HepG2 (cell line): ENCODE data around the gene PLEKHG5. TPM values are rescaled to one million over a fixed set of nuclear protein-coding genes. Genes with fewer than 3 reads are reported as not detected.
"Not testable (repeated sequence)": the region's sequence is repeated elsewhere in the genome, so short reads cannot be mapped to it uniquely, and the experiment has no call there.

Experiments used
- ATAC-seq: fragments of 200-7000 bp; cut with Tn5 transposase; 3 replicates; pipeline ENCODE4 v1.9.1; 2020; ENCODE audit warnings: mild to moderate bottlenecking, moderate library complexity
- BruUV-seq: library from RNA; stranded (reverse); fragments of 400-500 nt; replicated peaks from 2 replicates; lab custom pipeline; 2021; lab: Mats Ljungman, UMichigan
- CTCF ChIA-PET: fragments of 300-600 bp; formaldehyde crosslinking; extraction: SDS; loops from one replicate; lab custom pipeline; 2021; ENCODE audit warnings: low total read pairs, inconsistent platforms, low intra/inter-chr PET ratio; lab: Yijun Ruan, JAX
- POLR2A ChIA-PET: fragments of 350-600 bp; sonication (Branson Sonifier 250); formaldehyde crosslinking; loops from one replicate; lab custom pipeline; 2020; ENCODE audit warnings: antibody characterized with exemption, inconsistent platforms; lab: Yijun Ruan, JAX
- DNase-seq: peaks from one replicate; pipeline ENCODE4 v3.0.0-alpha.2; 2015; ENCODE audit warnings: low spot score
- FAIRE-seq: peaks from 3 replicates; lab custom pipeline; 2011; peaks lifted over from hg19 to GRCh38; lab: Jason Lieb, UNC
- H2AFZ ChIP-seq: one replicate; pipeline ENCODE4 v1.6.1; 2011; ENCODE audit warnings: low read length, inconsistent platforms
- H3K27ac ChIP-seq: fragments of 300-600 bp; 3 replicates; pipeline ENCODE4 v1.8.0; 2011; ENCODE audit warnings: mixed run types, mild to moderate bottlenecking, mixed read lengths, low read length, inconsistent platforms; ENCODE audit not compliant: insufficient read depth; ENCODE audit errors: extremely low read length
- H3K27me3 ChIP-seq, 2 experiments: fragments of 200-600 bp in 1 of 2; 2 replicates in 1 of 2; 3 replicates in 1 of 2; pipeline versions ENCODE4 v1.6.0 to v1.8.0; 2011; ENCODE audit warnings: low read length in 2 of 2, mild to moderate bottlenecking in 2 of 2, moderate library complexity in 2 of 2, inconsistent platforms in 1 of 2; ENCODE audit not compliant: insufficient read depth in 2 of 2, control insufficient read depth in 1 of 2
- H3K36me3 ChIP-seq, 2 experiments: fragments of 200-600 bp in 1 of 2; replicated peaks in 1 of 2; 2 replicates in 1 of 2; 3 replicates in 1 of 2; pipeline versions ENCODE4 v1.5.1 to v1.8.0; 2011; ENCODE audit warnings: low read length in 2 of 2, inconsistent platforms in 1 of 2; ENCODE audit not compliant: insufficient read depth in 2 of 2, control insufficient read depth in 1 of 2
- H3K4me1 ChIP-seq: 2 replicates; pipeline ENCODE4 v1.5.1; 2012; ENCODE audit warnings: low read length, inconsistent platforms; ENCODE audit not compliant: insufficient read depth
- H3K4me2 ChIP-seq: 2 replicates; pipeline ENCODE4 v1.6.0; 2011; ENCODE audit warnings: low read depth, low read length, inconsistent platforms
- H3K4me3 ChIP-seq, 3 experiments: fragments of 200-600 bp in 1 of 3; sonication (generic), shearing (Covaris generic) in 1 of 3; replicated peaks in 1 of 3; 2 replicates each; pipeline ENCODE4 v1.5.1; 2011 to 2016; ENCODE audit warnings: low read length in 3 of 3, inconsistent platforms in 2 of 3, low read depth in 2 of 3, mild to moderate bottlenecking in 2 of 3, control low read depth in 1 of 3, mixed read lengths in 1 of 3; ENCODE audit not compliant: insufficient read depth in 1 of 3
- H3K79me2 ChIP-seq: one replicate; pipeline ENCODE4 v1.6.1; 2011; ENCODE audit warnings: low read length, inconsistent platforms; ENCODE audit not compliant: insufficient read depth
- H3K9ac ChIP-seq: 2 replicates; pipeline ENCODE4 v1.6.0; 2011; ENCODE audit warnings: mild to moderate bottlenecking, low read depth, low read length, inconsistent platforms; ENCODE audit not compliant: insufficient read depth
- H3K9me3 ChIP-seq: 2 replicates; pipeline ENCODE4 v1.5.1; 2012; ENCODE audit warnings: mild to moderate bottlenecking, low read length
- H4K20me1 ChIP-seq: 2 replicates; pipeline ENCODE4 v1.6.0; 2011; ENCODE audit warnings: inconsistent platforms, mild to moderate bottlenecking, low read length, moderate library complexity; ENCODE audit not compliant: insufficient read depth
- HNRNPL ChIP-seq: fragments of 200-400 bp; formaldehyde crosslinking; IDR thresholded peaks from 2 replicates; pipeline ENCODE4 v1.6.1; 2017; ENCODE audit warnings: mild to moderate bottlenecking, low read depth, low read length
- WGBS: methylation state at CpG from one replicate; pipeline ENCODE4 v1.1.6; 2017; ENCODE audit warnings: low lambda C conversion rate; 5-methylcytosine and 5-hydroxymethylcytosine counted together
- in situ Hi-C: cut with HindIII; loops from 2 replicates; pipeline ENCODE4 v1.10.0; 2017; ENCODE audit warnings: low pct_unique_long_range_greater_than_20kb; ENCODE audit not compliant: extremely low pct_ligation_motif_present
- intact Hi-C: fragments of 100-400 bp; cut with micrococcal nuclease; formaldehyde crosslinking; loops from one replicate; pipeline ENCODE4 v1.10.0; 2022; ENCODE audit not compliant: unreplicated experiment
- polyA plus RNA-seq, 8 experiments: library from polyadenylated mRNA; depleted of rRNA in 3 of 8; stranded (reverse) in 7 of 8; unstranded in 1 of 8; fragments of >200 nt; fragmentation: Illumina TruSeq in 4 of 8; extraction: Trizol in 4 of 8; gene quantifications; 2 replicates each; pipeline versions ENCODE4 v1.2.1 to v1.2.3, GENCODE V29; 2011 to 2016; ENCODE audit warnings: low read depth in 4 of 8, missing spikeins in 1 of 8, mixed read lengths in 1 of 8; ENCODE audit not compliant: insufficient read depth in 1 of 8
- total RNA-seq, 5 experiments: library from RNA; depleted of rRNA; stranded (reverse); fragments of >200 nt; fragmentation: Illumina TruSeq; extraction: Trizol; gene quantifications; 2 replicates each; pipeline ENCODE4 v1.2.3, GENCODE V29; 2016; ENCODE audit warnings: low read depth in 1 of 5
- TF ChIP-seq, protein P1 (sequence below): sonication (generic); formaldehyde crosslinking; IDR thresholded peaks from 2 replicates; pipeline ENCODE4 v1.5.0; 2020; ENCODE audit warnings: mild to moderate bottlenecking, missing genetic modification reagents, moderate library complexity

The PLEKHG5 gene
- total and polyA plus RNA-seq, 2 of the 13 experiments (the other 11 are each of a cell fraction or from before 2014, with no cell fraction given), result 1.9 to 3.5 TPM

DNA sequence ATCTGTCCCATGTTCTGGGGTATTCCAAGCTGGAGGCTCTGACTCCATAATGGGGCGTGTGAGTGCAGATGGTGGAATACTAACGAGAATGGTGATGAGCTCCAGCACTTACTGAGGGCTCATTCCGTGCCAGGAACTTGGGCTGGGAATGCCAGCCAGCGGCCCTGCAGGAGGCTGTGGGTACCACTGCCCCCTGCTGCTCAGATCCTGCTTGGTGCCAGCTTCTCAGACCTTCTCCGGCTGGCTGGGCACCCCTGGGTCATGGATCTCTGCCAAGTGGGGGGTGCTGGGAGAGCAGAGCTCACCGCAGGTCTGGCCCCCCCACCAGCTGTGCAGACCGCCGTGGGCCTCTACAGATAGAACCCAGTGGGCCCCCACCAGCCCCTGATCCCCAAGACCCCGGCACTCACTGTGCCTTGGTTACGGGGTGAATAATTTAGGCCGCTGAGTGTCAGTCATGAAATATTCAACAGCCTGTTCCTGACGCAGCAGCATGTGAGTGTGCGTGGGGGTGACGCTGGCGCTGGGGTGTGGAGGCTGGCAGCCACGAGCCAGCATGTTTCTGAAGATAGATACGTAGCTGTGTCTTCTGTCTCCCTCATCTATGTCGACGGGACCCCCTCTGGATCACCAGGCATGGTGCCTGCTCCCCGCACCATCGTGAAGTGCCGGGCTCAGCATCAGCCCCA is 54.3 kb downstream of the PLEKHG5 start:
- DNase-seq, FAIRE-seq, H4K20me1 ChIP-seq, in situ Hi-C loops, ATAC-seq, H3K36me3 ChIP-seq: not testable (repeated sequence)
- 43% methylated on average over 11 of the region's 22 CpGs for whole genome bisulfite sequencing
- Histone ChIP-seq H3K4me1 (peaks cover 36% of the 10 kb centered on the region), H3K27me3 (peaks cover 6 to 36% of the 10 kb centered on the region in 2 experiments)
- TF ChIP-seq HNRNPL, result 0 out of 2 replicates have a peak, but pooled peaks have one; percentile 57
- TF ChIP-seq, protein P1, sequence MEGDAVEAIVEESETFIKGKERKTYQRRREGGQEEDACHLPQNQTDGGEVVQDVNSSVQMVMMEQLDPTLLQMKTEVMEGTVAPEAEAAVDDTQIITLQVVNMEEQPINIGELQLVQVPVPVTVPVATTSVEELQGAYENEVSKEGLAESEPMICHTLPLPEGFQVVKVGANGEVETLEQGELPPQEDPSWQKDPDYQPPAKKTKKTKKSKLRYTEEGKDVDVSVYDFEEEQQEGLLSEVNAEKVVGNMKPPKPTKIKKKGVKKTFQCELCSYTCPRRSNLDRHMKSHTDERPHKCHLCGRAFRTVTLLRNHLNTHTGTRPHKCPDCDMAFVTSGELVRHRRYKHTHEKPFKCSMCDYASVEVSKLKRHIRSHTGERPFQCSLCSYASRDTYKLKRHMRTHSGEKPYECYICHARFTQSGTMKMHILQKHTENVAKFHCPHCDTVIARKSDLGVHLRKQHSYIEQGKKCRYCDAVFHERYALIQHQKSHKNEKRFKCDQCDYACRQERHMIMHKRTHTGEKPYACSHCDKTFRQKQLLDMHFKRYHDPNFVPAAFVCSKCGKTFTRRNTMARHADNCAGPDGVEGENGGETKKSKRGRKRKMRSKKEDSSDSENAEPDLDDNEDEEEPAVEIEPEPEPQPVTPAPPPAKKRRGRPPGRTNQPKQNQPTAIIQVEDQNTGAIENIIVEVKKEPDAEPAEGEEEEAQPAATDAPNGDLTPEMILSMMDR (CRISPR knock-in tag), result peak; percentile 21; the same call in 1 of the 2 replicates
- TF ChIP-seq, all 625 proteins: peak for 2; not testable (repeated sequence) for 623
- BruUV-seq, H3K9ac ChIP-seq, H3K4me3 ChIP-seq, H3K27ac ChIP-seq, H3K79me2 ChIP-seq, H2AFZ ChIP-seq, H3K9me3 ChIP-seq, H3K4me2 ChIP-seq, intact Hi-C loops: not testable (repeated sequence)
- ChIA-PET CTCF (interaction anchor here (0.7 to 1.6 kb wide), 2 partner anchors 14 to 40 kb away, joined by 3 to 12 read pairs; no protein-coding TSS in a partner anchor), POLR2A (interaction anchor here (1.4 kb wide), 1 partner anchor 11 kb away, joined by 5 read pairs; no protein-coding TSS in a partner anchor)

DNA sequence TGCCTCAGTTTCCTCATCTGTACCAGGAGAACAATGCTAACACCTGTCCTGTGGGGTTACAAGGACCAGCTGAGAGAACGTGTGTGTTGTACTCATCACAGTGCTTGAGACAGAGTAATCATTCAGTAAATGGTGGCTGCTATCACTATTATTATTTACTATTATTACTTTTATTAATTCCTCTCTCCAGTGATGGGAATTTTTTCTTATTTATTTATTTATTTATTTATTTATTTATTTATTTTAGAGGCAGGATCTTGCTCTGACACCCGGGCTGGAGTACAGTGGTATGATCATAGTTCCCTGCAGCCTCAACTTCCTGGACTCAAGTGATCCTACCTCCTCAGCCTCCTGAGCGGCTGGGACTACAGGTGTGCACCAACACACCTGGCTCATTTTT is 55.2 kb downstream of the PLEKHG5 start:
- POLR2A ChIA-PET, FAIRE-seq, BruUV-seq, H3K36me3 ChIP-seq, H3K79me2 ChIP-seq, in situ Hi-C loops, ATAC-seq, DNase-seq, H3K27ac ChIP-seq, H3K4me3 ChIP-seq, H2AFZ ChIP-seq, CTCF ChIA-PET, H3K9ac ChIP-seq, H3K9me3 ChIP-seq, intact Hi-C loops, H3K4me2 ChIP-seq, H4K20me1 ChIP-seq: not testable (repeated sequence)
- H3K27me3 ChIP-seq, result peaks cover 6 to 38% of the 10 kb centered on the region in 2 experiments
- H3K4me1 ChIP-seq, result peaks cover 40% of the 10 kb centered on the region
- WGBS, result 20% methylated on average over 3 of the region's 3 CpGs
